GM18858 (cell line): ENCODE measurements around the gene SALL4.
"Not testable (repeated sequence)": the region's sequence is repeated elsewhere in the genome, so short reads cannot be mapped to it uniquely, and the experiment has no call there.

Experiments
- ATAC-seq: cut with Tn5 transposase; IDR thresholded peaks from one replicate; pipeline ENCODE4 v1.9.1; 2021; ENCODE audit not compliant: unreplicated experiment

The SALL4 gene

DNA sequence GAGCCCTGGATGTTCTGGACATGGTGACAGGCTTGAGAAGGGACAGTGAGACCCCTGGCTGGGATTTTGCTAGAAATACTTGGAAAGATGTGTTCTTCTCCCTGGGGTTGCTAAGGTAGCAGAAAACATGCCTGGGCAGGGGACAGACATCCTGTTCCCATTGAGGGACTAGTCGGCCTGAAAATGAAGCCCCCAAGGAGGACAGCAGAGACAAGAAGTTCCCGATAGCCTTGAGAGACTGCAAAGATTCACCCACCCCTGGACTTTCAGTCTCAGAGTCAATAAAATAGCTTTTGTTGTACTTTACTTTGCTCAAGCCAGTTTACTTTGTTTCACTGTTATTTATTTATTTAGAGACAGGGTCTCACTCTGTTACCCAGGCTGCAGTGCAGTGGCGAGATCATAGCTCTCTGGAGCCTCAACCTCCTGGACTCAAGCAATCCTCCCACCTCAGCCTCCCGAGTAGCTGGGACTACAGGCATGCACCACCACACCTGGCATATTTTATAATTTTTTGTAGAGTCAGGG, 62.5 kb downstream of the SALL4 start:
- no peak for ATAC-seq

DNA sequence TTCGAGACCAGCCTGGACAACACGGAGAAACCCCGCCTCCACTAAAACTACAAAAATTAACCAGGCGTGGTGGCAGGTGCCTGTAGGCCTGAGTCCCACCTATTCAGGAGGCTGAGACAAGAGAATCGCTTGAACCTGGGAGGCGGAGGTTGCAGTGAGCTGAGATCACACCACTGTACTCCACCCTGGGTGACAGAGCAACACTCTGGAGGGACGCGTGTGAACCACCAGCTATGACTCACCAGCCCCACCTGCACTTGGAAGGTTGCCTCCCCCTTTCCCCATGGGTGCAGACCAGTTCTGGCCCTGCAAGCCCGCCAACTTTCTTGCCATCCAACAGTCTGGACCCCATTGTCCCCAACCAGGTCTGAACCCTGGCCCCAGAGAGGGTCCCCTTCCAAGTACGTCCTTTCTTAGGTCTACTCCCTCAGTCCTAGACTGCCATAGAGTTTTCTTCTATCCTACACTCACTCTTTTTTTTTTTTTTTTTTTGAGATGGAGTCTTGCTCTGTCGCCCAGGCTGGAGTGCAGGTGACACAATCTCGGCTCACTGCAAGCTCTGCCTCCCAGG, 63.4 kb downstream of the SALL4 start:
- no peak for ATAC-seq

DNA sequence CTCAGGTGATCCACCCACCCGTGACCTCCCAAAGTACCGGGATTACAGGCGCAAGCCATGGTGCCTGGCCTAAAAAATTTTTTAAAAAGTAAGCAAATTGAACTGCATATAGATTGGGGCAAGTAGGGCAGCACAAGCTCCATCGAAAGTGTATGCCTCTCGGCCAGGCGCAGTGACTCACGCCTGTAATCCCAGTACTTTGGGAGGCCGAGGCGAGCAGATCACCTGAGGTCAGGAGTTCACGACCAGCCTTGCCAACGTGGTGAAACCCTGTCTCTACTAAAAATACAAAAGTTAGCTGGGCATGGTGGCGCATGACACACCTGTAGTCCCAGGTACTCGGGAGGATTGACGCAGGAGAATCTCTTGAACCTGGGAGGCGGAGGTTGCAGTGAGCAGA, 64.1 kb downstream of the SALL4 start:
- not testable (repeated sequence) for ATAC-seq

DNA sequence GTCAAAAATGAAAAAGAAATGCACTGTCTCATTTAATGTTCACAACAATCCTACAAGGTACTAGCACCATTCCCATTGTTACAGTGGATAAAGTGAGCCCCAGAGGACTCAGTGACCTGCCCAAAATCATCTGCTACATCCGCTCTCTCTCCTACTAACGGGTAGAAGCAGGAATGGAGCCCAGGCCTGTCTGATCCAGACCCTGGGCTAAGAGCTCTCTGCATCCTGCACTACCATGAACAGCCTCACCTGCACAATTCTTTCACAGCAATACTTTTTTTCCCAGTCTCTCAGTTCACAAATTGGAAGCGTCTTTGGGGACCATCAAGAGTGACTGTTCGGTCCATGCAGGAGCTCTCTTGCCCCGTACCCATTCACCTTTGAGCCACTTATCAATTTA, 65.4 kb downstream of the SALL4 start:
- no peak for ATAC-seq

DNA sequence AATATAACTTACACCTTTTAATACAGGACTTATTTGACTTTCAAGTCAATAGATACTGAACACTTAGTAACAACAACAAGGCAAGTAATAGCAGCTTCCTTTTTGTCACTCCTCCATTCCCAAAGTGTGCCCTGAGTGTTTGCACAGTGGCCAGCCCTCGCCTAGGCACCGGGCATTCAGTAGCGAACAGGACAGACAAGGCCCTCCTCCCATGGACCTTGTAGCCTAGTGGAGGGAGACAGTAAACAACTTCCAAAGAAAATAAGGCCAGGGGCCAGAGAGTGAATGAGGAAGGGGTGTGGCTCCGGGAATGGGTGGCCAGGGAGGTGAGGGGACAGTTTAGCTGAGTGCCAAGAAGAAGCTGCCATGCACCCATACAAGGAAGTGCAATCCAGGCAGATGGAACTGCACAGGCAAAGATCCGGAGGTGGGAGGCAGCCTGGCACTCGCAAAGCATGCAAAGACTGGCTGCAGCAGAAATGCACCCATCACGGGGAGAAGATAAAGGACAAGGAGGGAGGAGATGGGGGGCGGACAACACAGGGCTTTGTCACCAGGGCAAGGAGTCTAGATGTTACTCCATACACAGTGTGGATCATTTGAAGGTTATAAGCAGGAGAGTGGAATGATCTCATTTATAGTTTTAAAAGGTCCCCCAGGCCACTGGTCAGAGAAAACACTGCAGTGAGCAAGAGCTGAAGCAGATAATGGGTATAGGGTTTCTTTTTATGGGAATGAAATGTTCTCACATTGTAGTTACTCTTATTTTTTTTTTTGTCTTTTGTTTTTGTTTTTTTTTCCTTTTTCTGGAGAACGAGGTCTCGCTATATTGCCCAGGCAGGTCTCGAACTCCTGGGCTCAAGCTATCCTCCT, 66.4 kb downstream of the SALL4 start:
- no peak for ATAC-seq

DNA sequence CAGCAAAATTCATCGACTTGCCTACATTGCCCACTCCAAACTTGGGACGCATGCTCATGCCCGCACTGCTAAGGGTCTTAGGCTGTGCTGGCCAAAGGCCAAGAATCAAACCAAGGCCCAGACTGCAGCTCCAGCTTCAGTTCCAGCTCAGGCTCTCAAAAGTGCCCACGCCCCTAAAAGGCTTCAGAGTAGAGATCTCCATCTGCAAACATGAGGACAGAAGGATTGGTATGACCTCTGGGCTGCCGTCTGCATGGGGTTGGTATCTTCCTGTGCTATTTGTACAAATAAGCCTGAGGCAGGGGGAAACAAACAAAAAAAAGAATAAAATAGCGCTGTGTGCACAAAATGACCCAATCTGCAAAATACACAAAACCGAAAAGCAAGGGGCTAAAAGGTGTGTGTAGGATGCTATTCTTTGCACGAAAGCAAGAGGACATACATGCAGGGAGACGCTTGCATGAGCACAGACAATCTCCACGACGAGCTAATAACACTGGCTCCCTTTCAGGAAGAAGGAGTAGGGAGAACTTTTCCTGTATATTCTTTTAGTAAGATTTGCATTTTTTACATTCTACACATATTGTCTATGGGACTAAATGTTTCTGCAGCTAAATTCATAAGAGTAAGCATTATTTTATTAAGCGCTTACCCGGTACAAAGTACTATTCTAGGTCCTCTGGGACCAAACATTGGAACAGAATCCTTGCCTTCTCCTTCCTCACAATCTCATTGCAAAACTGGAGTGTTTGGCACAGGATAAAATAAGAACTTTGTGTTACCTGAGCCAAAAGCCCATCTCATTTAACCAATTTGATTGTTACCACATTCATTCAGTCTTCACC, 67.2 kb downstream of the SALL4 start:
- no peak for ATAC-seq

DNA sequence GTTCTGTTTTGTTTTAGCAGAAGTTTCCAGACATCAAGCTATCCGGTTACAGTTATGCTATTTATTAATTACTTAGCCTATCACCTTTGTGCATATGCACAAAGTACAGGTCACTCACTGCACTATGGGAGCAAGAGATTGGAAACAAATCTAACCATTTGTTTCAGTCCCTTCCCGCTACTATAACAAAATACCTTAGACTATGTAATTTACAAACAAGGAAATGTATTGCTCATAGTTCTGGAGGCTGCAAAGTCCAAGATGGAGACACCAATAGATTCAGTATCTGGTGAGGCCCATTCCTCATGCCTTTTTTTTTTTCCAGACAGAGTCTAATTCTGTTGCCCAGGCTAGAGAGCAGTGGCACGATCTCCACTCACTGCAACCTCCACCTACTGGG, 69.3 kb downstream of the SALL4 start:
- ATAC-seq = no peak
